ENCODE measurements around the gene ODAD4.
A peak's percentile ranks its signal among the peaks of the same experiment; 100 is the strongest.

Gene ODAD4

GRCh38 chr17:41973408-41973811, 43.0 kb downstream of the ODAD4 start:
- DNase-seq: no peak

- DNase-seq: no peak
These were observed 43.6 kb downstream of the ODAD4 start for GRCh38 chr17:41974031-41974430.

- no peak for DNase-seq
These were observed 44.2 kb downstream of the ODAD4 start for GRCh38 chr17:41974658-41975057.

- no peak for DNase-seq
These were observed 45.0 kb downstream of the ODAD4 start for GRCh38 chr17:41975099-41976083.

- no peak for DNase-seq
These were observed 45.8 kb downstream of the ODAD4 start for GRCh38 chr17:41976142-41976768.

GRCh38 chr17:41977991-41978390, 47.6 kb downstream of the ODAD4 start:
- no peak for DNase-seq

- no peak for DNase-seq
These were observed 51.8 kb downstream of the ODAD4 start for GRCh38 chr17:41982026-41982760.

- no peak for DNase-seq
These were observed 54.0 kb downstream of the ODAD4 start for GRCh38 chr17:41984454-41984853.

GRCh38 chr17:41985919-41986318, 55.5 kb downstream of the ODAD4 start:
- DNase-seq: no peak

- DNase-seq: no peak
These were observed 56.2 kb downstream of the ODAD4 start for GRCh38 chr17:41986634-41987033.

GRCh38 chr17:41987642-41988041, 57.2 kb downstream of the ODAD4 start:
- peak in 1 of 2 experiments; percentile 15 for DNase-seq

GRCh38 chr17:41988418-41988817, 58.0 kb downstream of the ODAD4 start:
- DNase-seq: no peak

GRCh38 chr17:41989702-41990419, 59.4 kb downstream of the ODAD4 start:
- DNase-seq: no peak

GRCh38 chr17:41992576-41992975, 62.2 kb downstream of the ODAD4 start:
- DNase-seq: no peak

GRCh38 chr17:41996855-41997164, 66.4 kb downstream of the ODAD4 start:
- no peak for DNase-seq

GRCh38 chr17:41998497-41998896, 68.1 kb downstream of the ODAD4 start:
- no peak for DNase-seq

- DNase-seq: no peak
These were observed 70.2 kb downstream of the ODAD4 start for GRCh38 chr17:42000413-42001133.

- DNase-seq: no peak
These were observed 71.3 kb downstream of the ODAD4 start for GRCh38 chr17:42001729-42002128.

GRCh38 chr17:42002175-42002791, 71.9 kb downstream of the ODAD4 start:
- no peak for DNase-seq

- no peak for DNase-seq
These were observed 72.4 kb downstream of the ODAD4 start for GRCh38 chr17:42002792-42003301.

- DNase-seq: no peak
These were observed 74.7 kb downstream of the ODAD4 start for GRCh38 chr17:42005166-42005565.

GRCh38 chr17:42009170-42009569, 78.8 kb downstream of the ODAD4 start:
- no peak for DNase-seq
